ENCODE measurements around the gene PIP4K2A. TPM values are rescaled to one million over a fixed set of nuclear protein-coding genes. Genes with fewer than 3 reads are reported as not detected.
"Not testable (repeated sequence)": the region's sequence is repeated elsewhere in the genome, so short reads cannot be mapped to it uniquely, and the experiment has no call there.

The PIP4K2A gene
- total RNA-seq, 1 donor from 2014 or later = 67.6 TPM

DNA sequence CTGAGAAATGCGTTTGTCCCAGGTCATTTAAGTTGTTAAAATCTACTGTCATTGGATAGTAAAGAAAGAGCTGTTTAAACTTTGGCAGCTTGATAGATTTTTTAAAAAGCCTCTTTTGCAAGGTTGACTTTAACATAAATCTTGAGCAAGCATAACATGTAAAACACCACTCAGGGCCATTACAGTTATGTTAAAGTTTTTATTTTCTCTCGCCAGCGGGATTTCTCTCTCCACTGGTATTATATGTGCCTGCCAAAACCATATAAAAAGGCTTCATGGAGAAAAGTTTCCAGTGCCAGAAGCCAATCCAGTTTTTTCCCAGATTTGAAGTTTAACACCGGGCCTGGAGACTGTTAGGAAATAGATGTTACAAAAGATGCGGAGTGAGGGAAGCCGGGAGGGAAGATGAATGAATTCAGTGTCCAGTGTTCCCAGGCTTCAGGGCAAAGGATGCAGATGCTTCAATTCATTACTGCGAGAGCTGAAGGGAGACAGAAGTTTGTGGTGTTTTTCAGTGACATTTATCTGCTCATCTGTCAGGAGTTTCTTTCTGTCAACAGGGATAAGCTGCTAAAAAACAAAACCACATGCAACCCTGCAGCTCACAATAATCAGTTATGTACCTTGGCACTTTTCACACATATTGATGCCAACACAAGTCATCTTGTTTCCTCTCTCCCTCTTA is 213.6 kb downstream of the PIP4K2A start:
- no peak for ATAC-seq
- Histone ChIP-seq H3K4me3 (no peak overlapping the region), H3K9me3 (no peaks in the 10 kb centered on the region), H3K27me3 (ENCODE audit: low read depth) (no peaks in the 10 kb centered on the region), H3K36me3 (no peaks in the 10 kb centered on the region), H3K27ac (no peak overlapping the region), H3K4me1 (no peaks in the 10 kb centered on the region)
- DNase-seq = no peak
- intact Hi-C loops (cut with DNase I) = no loop called here
- TF ChIP-seq CTCF (IDR thresholded peaks at IDR 0.05) = no peak

- H3K9me3 ChIP-seq; H3K27me3 ChIP-seq (ENCODE audit: low read depth); DNase-seq; H3K36me3 ChIP-seq; ATAC-seq; intact Hi-C loops (cut with DNase I); H3K27ac ChIP-seq; H3K4me1 ChIP-seq; H3K4me3 ChIP-seq: not testable (repeated sequence)
Observed at GRCh38 chr10:22499973-22500372, 214.4 kb downstream of the PIP4K2A start.

DNA sequence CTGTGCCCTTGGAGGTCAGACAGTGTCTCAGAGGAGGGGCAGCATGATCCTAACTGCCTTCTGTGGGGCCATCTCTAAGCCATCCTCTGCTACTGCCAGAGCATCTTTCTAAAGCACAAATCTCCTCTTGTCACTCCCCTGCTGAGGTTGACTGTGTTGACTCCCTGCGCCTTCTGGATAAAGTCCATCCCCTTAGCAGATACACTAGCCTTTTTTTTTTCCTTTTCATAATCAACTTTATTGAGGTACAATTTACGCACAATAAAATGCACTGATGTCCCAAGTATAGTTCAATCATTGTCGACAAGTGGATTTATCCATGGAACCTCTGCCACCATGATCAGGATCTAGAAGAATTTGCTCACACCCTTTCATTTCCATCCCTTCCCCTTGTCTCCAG is 219.0 kb downstream of the PIP4K2A start:
- H3K9me3 ChIP-seq = no peaks in the 10 kb centered on the region
- H3K4me1 ChIP-seq = no peaks in the 10 kb centered on the region
- intact Hi-C loops (cut with DNase I) = no loop called here
- no peaks in the 10 kb centered on the region for H3K36me3 ChIP-seq
- ATAC-seq (no peak), DNase-seq (no peak)
- TF ChIP-seq CTCF (IDR thresholded peaks at IDR 0.05) = no peak
- H3K4me3 ChIP-seq = no peak overlapping the region
- no peak overlapping the region for H3K27ac ChIP-seq
- no peaks in the 10 kb centered on the region for H3K27me3 ChIP-seq (ENCODE audit: low read depth)

DNA sequence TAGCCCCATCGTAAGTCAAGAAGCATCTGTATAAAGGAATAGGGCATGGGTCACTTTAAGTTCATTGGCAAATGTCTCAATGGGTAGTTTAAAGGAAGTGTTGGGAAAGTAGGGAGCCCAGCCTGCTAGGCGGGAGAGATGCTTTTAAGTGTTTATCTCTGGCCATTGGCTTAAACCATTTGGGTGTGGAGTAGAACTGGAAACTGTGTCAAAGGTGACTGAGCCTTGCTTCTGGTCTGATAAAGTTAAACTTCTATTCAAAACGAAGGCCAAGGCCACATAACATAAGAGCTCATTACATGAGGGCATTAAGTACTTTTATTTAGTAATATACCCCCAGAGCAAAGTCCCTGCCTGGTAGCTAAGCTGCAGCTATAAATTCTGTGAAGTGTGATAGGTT is 220.4 kb downstream of the PIP4K2A start:
- Histone ChIP-seq H3K27me3 (ENCODE audit: low read depth) (no peaks in the 10 kb centered on the region), H3K4me3 (no peak overlapping the region), H3K4me1 (no peaks in the 10 kb centered on the region), H3K36me3 (no peaks in the 10 kb centered on the region), H3K27ac (no peak overlapping the region), H3K9me3 (no peaks in the 10 kb centered on the region)
- TF ChIP-seq CTCF (IDR thresholded peaks at IDR 0.05) = no peak
- intact Hi-C loops (cut with DNase I) = no loop called here
- no peak for ATAC-seq
- no peak for DNase-seq

DNA sequence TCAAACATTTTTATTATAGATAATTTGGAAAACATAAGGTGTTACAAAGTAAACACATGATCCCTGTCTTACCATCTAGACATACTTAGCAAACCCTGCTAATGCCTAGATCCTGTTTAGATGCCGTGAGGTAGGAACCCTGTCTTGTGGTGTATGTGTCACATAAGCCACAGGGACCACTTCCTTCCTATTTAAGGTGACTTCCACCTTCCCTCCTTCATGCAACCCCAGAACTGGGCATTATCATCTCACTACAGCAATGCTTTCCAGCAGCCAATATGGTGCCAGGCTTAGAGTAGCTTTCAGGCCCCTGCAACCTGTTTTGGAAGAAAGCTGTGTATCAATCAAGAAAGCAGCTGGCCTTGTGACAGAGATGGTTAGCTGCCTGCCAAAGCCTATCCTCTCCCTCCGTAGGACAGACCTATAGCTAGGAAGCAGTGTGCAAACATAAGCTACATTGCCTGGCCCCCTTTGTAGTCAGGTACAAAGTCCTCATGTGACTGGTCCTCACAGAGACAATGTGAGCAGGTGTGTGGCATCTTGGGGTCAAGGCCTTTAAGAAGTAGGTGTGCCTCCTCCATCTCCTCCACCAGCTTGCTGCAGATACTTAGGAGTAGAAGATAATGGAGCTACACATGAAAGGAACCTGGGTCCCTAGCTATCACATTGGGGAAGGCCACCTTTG is 222.3 kb downstream of the PIP4K2A start:
- DNase-seq (no peak), ATAC-seq (no peak)
- intact Hi-C loops (cut with DNase I) = no loop called here
- H3K4me1 ChIP-seq = no peaks in the 10 kb centered on the region
- no peak overlapping the region for H3K27ac ChIP-seq
- no peaks in the 10 kb centered on the region for H3K9me3 ChIP-seq
- H3K4me3 ChIP-seq = no peak overlapping the region
- no peaks in the 10 kb centered on the region for H3K36me3 ChIP-seq
- no peaks in the 10 kb centered on the region for H3K27me3 ChIP-seq (ENCODE audit: low read depth)
- no peak for TF ChIP-seq CTCF (IDR thresholded peaks at IDR 0.05)

- H3K4me1 ChIP-seq = no peaks in the 10 kb centered on the region
- no peak for TF ChIP-seq CTCF (IDR thresholded peaks at IDR 0.05)
- no peak overlapping the region for H3K4me3 ChIP-seq
- H3K36me3 ChIP-seq = no peaks in the 10 kb centered on the region
- H3K27me3 ChIP-seq (ENCODE audit: low read depth) = no peaks in the 10 kb centered on the region
- no peak for ATAC-seq
- no peak for DNase-seq
- no peaks in the 10 kb centered on the region for H3K9me3 ChIP-seq
- no peak overlapping the region for H3K27ac ChIP-seq
- intact Hi-C loops (cut with DNase I) = no loop called here
Observed at GRCh38 chr10:22491480-22491879, 222.9 kb downstream of the PIP4K2A start.

Measured in lower lobe of right lung (tissue), 2 donors.